Astrocyte (in vitro differentiated cells and primary cell): ENCODE data around the gene TLE5. TPM values are rescaled to one million over a fixed set of nuclear protein-coding genes. Genes with fewer than 3 reads are reported as not detected.

Source experiments
- DNase-seq: peaks from one replicate; pipeline ENCODE4 v3.0.0-alpha.2; 2010; ENCODE audit warnings: low read depth
- FAIRE-seq: peaks from 2 replicates; lab custom pipeline; 2011; peaks lifted over from hg19 to GRCh38; lab: Jason Lieb, UNC
- H2AFZ ChIP-seq: 2 replicates; pipeline ENCODE4 v1.6.0; 2012; ENCODE audit warnings: low read depth, low read length, inconsistent platforms
- H3K27ac ChIP-seq: 2 replicates; pipeline ENCODE4 v1.5.1; 2011; ENCODE audit warnings: low read depth, low read length, inconsistent platforms
- H3K27me3 ChIP-seq: 2 replicates; pipeline ENCODE4 v1.6.0; 2011; ENCODE audit warnings: low read length, inconsistent platforms; ENCODE audit not compliant: insufficient read depth
- H3K36me3 ChIP-seq: 2 replicates; pipeline ENCODE4 v1.5.1; 2011; ENCODE audit warnings: low read length, inconsistent platforms; ENCODE audit not compliant: insufficient read depth
- H3K4me1 ChIP-seq: 2 replicates; pipeline ENCODE4 v1.5.1; 2011; ENCODE audit warnings: low read length, inconsistent platforms; ENCODE audit not compliant: insufficient read depth
- H3K4me2 ChIP-seq: 2 replicates; pipeline ENCODE4 v1.6.0; 2012; ENCODE audit warnings: low read length, inconsistent platforms
- H3K4me3 ChIP-seq: 2 replicates; pipeline ENCODE4 v1.5.1; 2011; ENCODE audit warnings: low read depth, mild to moderate bottlenecking, low read length, inconsistent platforms; ENCODE audit not compliant: insufficient read depth
- H3K79me2 ChIP-seq: 2 replicates; pipeline ENCODE4 v1.6.0; 2012; ENCODE audit warnings: mild to moderate bottlenecking, low read length, inconsistent platforms; ENCODE audit not compliant: insufficient read depth
- H3K9ac ChIP-seq: 2 replicates; pipeline ENCODE4 v1.6.0; 2012; ENCODE audit warnings: mild to moderate bottlenecking, low read length, inconsistent platforms
- H3K9me3 ChIP-seq: 2 replicates; pipeline ENCODE4 v1.5.1; 2012; ENCODE audit warnings: low read depth, mild to moderate bottlenecking, low read length, inconsistent platforms; ENCODE audit not compliant: insufficient read depth
- H4K20me1 ChIP-seq: 2 replicates; pipeline ENCODE4 v1.6.0; 2012; ENCODE audit warnings: low read length, inconsistent platforms; ENCODE audit not compliant: insufficient read depth
- H3K27ac Mint-ChIP-seq: one replicate; pipeline ENCODE4 v1.8.0; 2021; ENCODE audit warnings: mild to moderate bottlenecking, mixed read lengths; ENCODE audit not compliant: unreplicated experiment
- H3K27me3 Mint-ChIP-seq: one replicate; pipeline ENCODE4 v1.8.0; 2021; ENCODE audit warnings: low read depth, mixed read lengths; ENCODE audit not compliant: unreplicated experiment
- H3K36me3 Mint-ChIP-seq: one replicate; pipeline ENCODE4 v1.8.0; 2021; ENCODE audit warnings: low read depth, mixed read lengths; ENCODE audit not compliant: unreplicated experiment
- H3K4me1 Mint-ChIP-seq: one replicate; pipeline ENCODE4 v1.8.0; 2021; ENCODE audit warnings: low read depth, mixed read lengths; ENCODE audit not compliant: unreplicated experiment
- H3K4me3 Mint-ChIP-seq: one replicate; pipeline ENCODE4 v1.8.0; 2021; ENCODE audit warnings: mild to moderate bottlenecking, moderate library complexity, mixed read lengths; ENCODE audit not compliant: unreplicated experiment
- H3K9me3 Mint-ChIP-seq: one replicate; pipeline ENCODE4 v1.8.0; 2021; ENCODE audit warnings: mild to moderate bottlenecking, mixed read lengths; ENCODE audit not compliant: unreplicated experiment
- EZH2 ChIP-seq: IDR thresholded peaks from 2 replicates; pipeline ENCODE4 v1.6.1; 2012; ENCODE audit warnings: mild to moderate bottlenecking, low read length, inconsistent platforms; ENCODE audit not compliant: insufficient read depth
- total RNA-seq: library from RNA; stranded (reverse); gene quantifications from 2 replicates; pipeline ENCODE4 v1.2.1, GENCODE V29; 2021
- TF ChIP-seq, protein P1 (sequence below): IDR thresholded peaks from 2 replicates; pipeline ENCODE4 v1.5.1; 2011; ENCODE audit warnings: low read depth, mild to moderate bottlenecking, inconsistent platforms, low read length, moderate library complexity; ENCODE audit not compliant: insufficient read depth

Gene TLE5
- total RNA-seq, 1 donor from 2014 or later: 210 TPM

DNA sequence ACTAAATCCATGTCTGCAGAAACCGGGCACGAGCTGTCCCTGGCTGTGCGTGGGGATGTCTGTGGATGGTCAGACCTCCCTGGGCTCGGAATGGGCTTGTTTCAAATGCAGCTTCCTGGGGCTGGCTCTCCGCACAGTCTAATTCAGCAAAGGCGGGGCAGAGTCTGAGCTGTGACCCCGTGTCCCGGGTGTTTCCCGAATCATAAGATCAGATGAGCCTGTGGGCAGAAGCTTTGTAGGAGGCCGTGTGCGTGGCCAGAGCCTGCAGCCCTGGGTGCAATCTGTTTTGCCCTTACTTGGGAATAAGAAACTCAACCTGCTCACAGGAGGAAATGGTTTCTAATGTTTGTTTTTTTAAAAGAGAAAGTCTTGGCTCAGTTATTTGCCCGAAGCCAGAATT is 18.0 kb upstream of the TLE5 start:
- Histone ChIP-seq H3K9ac (no peak overlapping the region), H3K27ac (no peak overlapping the region)

GRCh38 chr19:3079578-3079977 is 17.3 kb upstream of the TLE5 start:
- Histone ChIP-seq H3K9ac (no peak overlapping the region), H3K36me3 (no peaks in the 10 kb centered on the region), H3K27ac (no peak overlapping the region), H3K4me2 (no peak overlapping the region), H3K9me3 (no peaks in the 10 kb centered on the region), H2AFZ (no peak overlapping the region), H3K4me1 (peaks cover 6% of the 10 kb centered on the region), H3K79me2 (no peaks in the 10 kb centered on the region), H3K27me3 (no peaks in the 10 kb centered on the region), H4K20me1 (no peaks in the 10 kb centered on the region), H3K4me3 (no peak overlapping the region)
- Mint-ChIP-seq H3K27ac (no peak overlapping the region), H3K4me1 (no peaks in the 10 kb centered on the region), H3K27me3 (peaks cover 26% of the 10 kb centered on the region), H3K36me3 (no peaks in the 10 kb centered on the region), H3K9me3 (no peaks in the 10 kb centered on the region), H3K4me3 (no peak overlapping the region)
- no peak for FAIRE-seq
- no peak for DNase-seq
- TF ChIP-seq EZH2: no peak
- TF ChIP-seq, protein P1, sequence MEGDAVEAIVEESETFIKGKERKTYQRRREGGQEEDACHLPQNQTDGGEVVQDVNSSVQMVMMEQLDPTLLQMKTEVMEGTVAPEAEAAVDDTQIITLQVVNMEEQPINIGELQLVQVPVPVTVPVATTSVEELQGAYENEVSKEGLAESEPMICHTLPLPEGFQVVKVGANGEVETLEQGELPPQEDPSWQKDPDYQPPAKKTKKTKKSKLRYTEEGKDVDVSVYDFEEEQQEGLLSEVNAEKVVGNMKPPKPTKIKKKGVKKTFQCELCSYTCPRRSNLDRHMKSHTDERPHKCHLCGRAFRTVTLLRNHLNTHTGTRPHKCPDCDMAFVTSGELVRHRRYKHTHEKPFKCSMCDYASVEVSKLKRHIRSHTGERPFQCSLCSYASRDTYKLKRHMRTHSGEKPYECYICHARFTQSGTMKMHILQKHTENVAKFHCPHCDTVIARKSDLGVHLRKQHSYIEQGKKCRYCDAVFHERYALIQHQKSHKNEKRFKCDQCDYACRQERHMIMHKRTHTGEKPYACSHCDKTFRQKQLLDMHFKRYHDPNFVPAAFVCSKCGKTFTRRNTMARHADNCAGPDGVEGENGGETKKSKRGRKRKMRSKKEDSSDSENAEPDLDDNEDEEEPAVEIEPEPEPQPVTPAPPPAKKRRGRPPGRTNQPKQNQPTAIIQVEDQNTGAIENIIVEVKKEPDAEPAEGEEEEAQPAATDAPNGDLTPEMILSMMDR: no peak

More for the DNA sequence above, 18.0 kb upstream of the TLE5 start:
- Histone ChIP-seq H3K4me1 (peaks cover 6% of the 10 kb centered on the region), H3K79me2 (no peaks in the 10 kb centered on the region), H2AFZ (peak overlapping the region; percentile 56), H3K4me2 (peak overlapping the region; percentile 56), H4K20me1 (no peaks in the 10 kb centered on the region), H3K27me3 (no peaks in the 10 kb centered on the region), H3K4me3 (no peak overlapping the region), H3K36me3 (no peaks in the 10 kb centered on the region), H3K9me3 (no peaks in the 10 kb centered on the region)
- Mint-ChIP-seq H3K36me3 (no peaks in the 10 kb centered on the region), H3K27ac (no peak overlapping the region), H3K9me3 (no peaks in the 10 kb centered on the region), H3K4me1 (no peaks in the 10 kb centered on the region), H3K27me3 (peaks cover 18% of the 10 kb centered on the region), H3K4me3 (no peak overlapping the region)
- DNase-seq (peak; percentile 61), FAIRE-seq (no peak)
- no peak for TF ChIP-seq EZH2
- TF ChIP-seq, protein P1: no peak

- no peaks in the 10 kb centered on the region for H3K36me3 ChIP-seq
- Mint-ChIP-seq H3K9me3 (peaks cover 2% of the 10 kb centered on the region), H3K36me3 (no peaks in the 10 kb centered on the region), H3K4me1 (no peaks in the 10 kb centered on the region), H3K4me3 (no peak overlapping the region), H3K27me3 (peaks cover 37% of the 10 kb centered on the region), H3K27ac (no peak overlapping the region)
- no peak for DNase-seq
- FAIRE-seq: no peak
- TF ChIP-seq EZH2: no peak
- TF ChIP-seq, protein P1: peak; percentile 63
- no peaks in the 10 kb centered on the region for H3K9me3 ChIP-seq
- peaks cover 6% of the 10 kb centered on the region for H3K4me1 ChIP-seq
- no peaks in the 10 kb centered on the region for H3K27me3 ChIP-seq
- H3K4me3 ChIP-seq: peak overlapping the region; percentile 40
- H3K79me2 ChIP-seq: no peaks in the 10 kb centered on the region
- no peaks in the 10 kb centered on the region for H4K20me1 ChIP-seq
- H3K4me2 ChIP-seq: peak overlapping the region; percentile 74
- H3K9ac ChIP-seq: no peak overlapping the region
- H2AFZ ChIP-seq: peak overlapping the region; percentile 70
- H3K27ac ChIP-seq: no peak overlapping the region
These were observed 13.5 kb upstream of the TLE5 start for GRCh38 chr19:3075605-3076431.
